ENCODE data around the gene RERG. TPM values are rescaled to one million over a fixed set of nuclear protein-coding genes. Genes with fewer than 3 reads are reported as not detected.

RERG gene
- total RNA-seq, 4 donors from 2014 or later = 4.3 to 6.5 (median 5.8) TPM

- peak; percentile 21 to 42 for ATAC-seq
- Histone ChIP-seq H3K4me3 (no peak overlapping the region), H3K36me3 (no peaks in the 10 kb centered on the region), H3K27me3 (no peaks in the 10 kb centered on the region), H3K27ac (no peak overlapping the region), H3K4me1 (peaks cover 0 to 3% of the 10 kb centered on the region in 2 donors), H3K9me3 (no peaks in the 10 kb centered on the region)
- intact Hi-C loops (cut with DNase I; ENCODE audit: low total_unique reads) (loop anchor here (10.0 kb wide), 1 partner anchor 118 kb away; no protein-coding TSS in a partner anchor), in situ Hi-C loops (cut with MboI; ENCODE audit: low sequenced_read_pairs in 4 of 4) (no loop called here)
- TF ChIP-seq POLR2A (IDR thresholded peaks at IDR 0.05) = no peak
- TF ChIP-seq, protein P1, sequence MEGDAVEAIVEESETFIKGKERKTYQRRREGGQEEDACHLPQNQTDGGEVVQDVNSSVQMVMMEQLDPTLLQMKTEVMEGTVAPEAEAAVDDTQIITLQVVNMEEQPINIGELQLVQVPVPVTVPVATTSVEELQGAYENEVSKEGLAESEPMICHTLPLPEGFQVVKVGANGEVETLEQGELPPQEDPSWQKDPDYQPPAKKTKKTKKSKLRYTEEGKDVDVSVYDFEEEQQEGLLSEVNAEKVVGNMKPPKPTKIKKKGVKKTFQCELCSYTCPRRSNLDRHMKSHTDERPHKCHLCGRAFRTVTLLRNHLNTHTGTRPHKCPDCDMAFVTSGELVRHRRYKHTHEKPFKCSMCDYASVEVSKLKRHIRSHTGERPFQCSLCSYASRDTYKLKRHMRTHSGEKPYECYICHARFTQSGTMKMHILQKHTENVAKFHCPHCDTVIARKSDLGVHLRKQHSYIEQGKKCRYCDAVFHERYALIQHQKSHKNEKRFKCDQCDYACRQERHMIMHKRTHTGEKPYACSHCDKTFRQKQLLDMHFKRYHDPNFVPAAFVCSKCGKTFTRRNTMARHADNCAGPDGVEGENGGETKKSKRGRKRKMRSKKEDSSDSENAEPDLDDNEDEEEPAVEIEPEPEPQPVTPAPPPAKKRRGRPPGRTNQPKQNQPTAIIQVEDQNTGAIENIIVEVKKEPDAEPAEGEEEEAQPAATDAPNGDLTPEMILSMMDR (IDR thresholded peaks at IDR 0.05 in 4 of 5, conservative IDR thresholded peaks at IDR 0.05 in 1 of 5) = no peak
- DNase-seq = no peak
Measured at GRCh38 chr12:15122344-15122743, 98.9 kb downstream of the RERG start.

GRCh38 chr12:15118955-15119354 is 102.3 kb downstream of the RERG start:
- H3K9me3 ChIP-seq = no peaks in the 10 kb centered on the region
- no peak for TF ChIP-seq POLR2A (IDR thresholded peaks at IDR 0.05)
- TF ChIP-seq, protein P1 (IDR thresholded peaks at IDR 0.05 in 4 of 5, conservative IDR thresholded peaks at IDR 0.05 in 1 of 5) = no peak
- peaks cover 3% of the 10 kb centered on the region in 2 donors for H3K4me1 ChIP-seq
- H3K27me3 ChIP-seq = no peaks in the 10 kb centered on the region
- H3K4me3 ChIP-seq = no peak overlapping the region
- H3K27ac ChIP-seq = no peak overlapping the region
- no peaks in the 10 kb centered on the region for H3K36me3 ChIP-seq
- DNase-seq = no peak
- intact Hi-C loops (cut with DNase I; ENCODE audit: low total_unique reads) (no loop called here), in situ Hi-C loops (cut with MboI; ENCODE audit: low sequenced_read_pairs in 4 of 4) (no loop called here)
- ATAC-seq = no peak

- no peak for DNase-seq
- H3K4me1 ChIP-seq = peaks cover 0 to 3% of the 10 kb centered on the region in 2 donors
- no peaks in the 10 kb centered on the region for H3K9me3 ChIP-seq
- intact Hi-C loops (cut with DNase I; ENCODE audit: low total_unique reads) (no loop called here), in situ Hi-C loops (cut with MboI; ENCODE audit: low sequenced_read_pairs in 4 of 4) (no loop called here)
- H3K4me3 ChIP-seq = no peak overlapping the region
- TF ChIP-seq POLR2A (IDR thresholded peaks at IDR 0.05) = no peak
- TF ChIP-seq, protein P1 (IDR thresholded peaks at IDR 0.05 in 4 of 5, conservative IDR thresholded peaks at IDR 0.05 in 1 of 5) = no peak
- H3K36me3 ChIP-seq = no peaks in the 10 kb centered on the region
- ATAC-seq = no peak
- H3K27ac ChIP-seq = no peak overlapping the region
- no peaks in the 10 kb centered on the region for H3K27me3 ChIP-seq
Measured at GRCh38 chr12:15116983-15117382, 104.2 kb downstream of the RERG start.

DNA sequence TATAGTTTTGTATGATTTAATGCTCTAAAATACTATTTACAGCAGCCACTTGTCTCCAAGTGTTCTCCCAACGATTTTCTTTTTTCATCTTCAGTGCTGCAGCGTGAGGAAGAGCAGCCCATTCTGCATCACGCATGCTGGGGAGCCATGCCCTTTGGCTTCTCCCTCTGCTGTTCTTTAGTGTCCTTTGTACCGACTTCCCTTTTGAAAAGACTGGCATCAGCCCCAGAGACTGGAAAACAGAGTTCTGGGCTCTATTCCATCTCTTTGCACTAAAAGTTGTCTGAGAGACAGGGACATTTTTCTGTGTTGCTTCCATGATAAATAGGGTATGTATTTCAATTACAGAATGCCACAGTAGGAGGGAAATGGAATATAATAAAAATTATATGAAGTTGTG is 105.1 kb downstream of the RERG start:
- DNase-seq (no peak), ATAC-seq (no peak)
- H3K27me3 ChIP-seq = no peaks in the 10 kb centered on the region
- TF ChIP-seq, protein P1 (IDR thresholded peaks at IDR 0.05 in 4 of 5, conservative IDR thresholded peaks at IDR 0.05 in 1 of 5) = no peak
- TF ChIP-seq POLR2A (IDR thresholded peaks at IDR 0.05) = no peak
- no peak overlapping the region for H3K27ac ChIP-seq
- no peaks in the 10 kb centered on the region for H3K9me3 ChIP-seq
- intact Hi-C loops (cut with DNase I; ENCODE audit: low total_unique reads) (no loop called here), in situ Hi-C loops (cut with MboI; ENCODE audit: low sequenced_read_pairs in 4 of 4) (no loop called here)
- H3K36me3 ChIP-seq = no peaks in the 10 kb centered on the region
- H3K4me3 ChIP-seq = no peak overlapping the region
- H3K4me1 ChIP-seq = peaks cover 0 to 3% of the 10 kb centered on the region in 2 donors

DNA sequence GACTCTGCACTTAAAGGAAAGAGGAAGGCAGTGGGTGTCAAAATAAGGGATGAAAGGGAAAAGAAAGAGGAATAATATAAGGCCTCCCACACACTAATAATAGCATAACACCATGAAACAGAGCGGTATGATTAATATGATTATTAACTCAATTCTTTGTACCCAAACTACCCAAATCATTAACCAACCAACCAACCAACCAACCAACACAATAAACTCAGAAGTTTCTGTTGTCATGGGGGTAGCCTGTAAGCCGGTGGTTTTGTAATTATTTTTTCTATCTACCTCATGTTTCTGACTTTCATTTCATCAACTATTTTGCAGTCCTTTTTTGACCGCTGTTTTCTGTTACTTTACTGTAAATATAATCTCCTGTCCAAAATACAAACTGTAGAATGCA is 105.8 kb downstream of the RERG start:
- ATAC-seq = no peak
- in situ Hi-C loops (cut with MboI; ENCODE audit: low sequenced_read_pairs in 4 of 4) = no loop called here
- intact Hi-C loops (cut with DNase I; ENCODE audit: low total_unique reads) = no loop called here
- no peaks in the 10 kb centered on the region for H3K9me3 ChIP-seq
- TF ChIP-seq POLR2A (IDR thresholded peaks at IDR 0.05) = no peak
- TF ChIP-seq, protein P1 (IDR thresholded peaks at IDR 0.05 in 4 of 5, conservative IDR thresholded peaks at IDR 0.05 in 1 of 5) = no peak
- H3K27ac ChIP-seq = no peak overlapping the region
- no peaks in the 10 kb centered on the region for H3K27me3 ChIP-seq
- no peak overlapping the region for H3K4me3 ChIP-seq
- H3K36me3 ChIP-seq = no peaks in the 10 kb centered on the region
- no peak for DNase-seq
- H3K4me1 ChIP-seq = peaks cover 0 to 3% of the 10 kb centered on the region in 2 donors

Measured in gastrocnemius medialis (tissue), 4 donors.